Measurements from ENCODE around the gene ZNF500. TPM values are rescaled to one million over a fixed set of nuclear protein-coding genes. Genes with fewer than 3 reads are reported as not detected.

ZNF500 gene
- total and polyA plus RNA-seq, 2 donors (not counting 3 experiments of a cell fraction or from before 2014, with no cell fraction given): 8.6 to 13.5 TPM

DNA sequence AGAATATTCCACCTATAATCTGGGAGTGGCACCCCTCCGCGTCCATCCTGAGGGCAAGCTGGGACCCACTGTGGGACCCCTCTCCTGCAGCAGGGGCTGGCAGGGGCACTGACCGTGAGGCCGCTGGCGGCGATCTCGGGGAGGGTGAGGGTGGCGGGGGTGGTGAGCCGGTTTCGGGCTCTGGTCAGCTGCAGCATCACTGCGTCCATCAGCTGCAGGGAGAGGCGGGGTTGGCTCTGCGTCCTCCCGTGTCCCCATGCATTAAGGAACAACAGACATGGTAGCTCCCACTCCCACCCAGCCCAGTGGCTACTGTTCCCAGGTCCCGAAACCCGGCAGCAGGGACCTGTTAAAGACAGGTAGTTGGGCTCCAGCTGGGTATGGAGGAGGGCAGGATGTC lies 31.5 kb upstream of the ZNF500 start:
- ChIA-PET POLR2A (no interaction called here), CTCF (no interaction called here)
- H3K4me3 ChIP-seq (replicated peaks in 1 of 3; ENCODE audit: insufficient read depth in 1 of 3, low read depth in 1 of 3, low read length in 3 of 3): no peak overlapping the region
- TF ChIP-seq POLR2AphosphoS5 (IDR thresholded peaks at IDR 0.05; ENCODE audit: insufficient read depth, low read depth, low read length) (no peak), FOS (IDR thresholded peaks at IDR 0.05; ENCODE audit: borderline replicate concordance, insufficient read depth, low read length) (no peak), MYC (IDR thresholded peaks at IDR 0.05; ENCODE audit: low read depth, low read length) (no peak), GATA2 (IDR thresholded peaks at IDR 0.05; ENCODE audit: insufficient read depth, insufficient read length, low read depth, low read length) (no peak), POLR2A (IDR thresholded peaks at IDR 0.05; ENCODE audit: low read depth, low read length) (no peak), JUN (IDR thresholded peaks at IDR 0.05; ENCODE audit: borderline replicate concordance, insufficient read depth, insufficient read length, low read depth) (no peak), EZH2 (IDR thresholded peaks at IDR 0.05; ENCODE audit: borderline replicate concordance, low read depth, low read length, severe bottlenecking) (no peak)
- TF ChIP-seq, protein P1, sequence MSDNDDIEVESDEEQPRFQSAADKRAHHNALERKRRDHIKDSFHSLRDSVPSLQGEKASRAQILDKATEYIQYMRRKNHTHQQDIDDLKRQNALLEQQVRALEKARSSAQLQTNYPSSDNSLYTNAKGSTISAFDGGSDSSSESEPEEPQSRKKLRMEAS (IDR thresholded peaks at IDR 0.05; ENCODE audit: insufficient read depth, insufficient read length): no peak
- TF ChIP-seq, protein P2, sequence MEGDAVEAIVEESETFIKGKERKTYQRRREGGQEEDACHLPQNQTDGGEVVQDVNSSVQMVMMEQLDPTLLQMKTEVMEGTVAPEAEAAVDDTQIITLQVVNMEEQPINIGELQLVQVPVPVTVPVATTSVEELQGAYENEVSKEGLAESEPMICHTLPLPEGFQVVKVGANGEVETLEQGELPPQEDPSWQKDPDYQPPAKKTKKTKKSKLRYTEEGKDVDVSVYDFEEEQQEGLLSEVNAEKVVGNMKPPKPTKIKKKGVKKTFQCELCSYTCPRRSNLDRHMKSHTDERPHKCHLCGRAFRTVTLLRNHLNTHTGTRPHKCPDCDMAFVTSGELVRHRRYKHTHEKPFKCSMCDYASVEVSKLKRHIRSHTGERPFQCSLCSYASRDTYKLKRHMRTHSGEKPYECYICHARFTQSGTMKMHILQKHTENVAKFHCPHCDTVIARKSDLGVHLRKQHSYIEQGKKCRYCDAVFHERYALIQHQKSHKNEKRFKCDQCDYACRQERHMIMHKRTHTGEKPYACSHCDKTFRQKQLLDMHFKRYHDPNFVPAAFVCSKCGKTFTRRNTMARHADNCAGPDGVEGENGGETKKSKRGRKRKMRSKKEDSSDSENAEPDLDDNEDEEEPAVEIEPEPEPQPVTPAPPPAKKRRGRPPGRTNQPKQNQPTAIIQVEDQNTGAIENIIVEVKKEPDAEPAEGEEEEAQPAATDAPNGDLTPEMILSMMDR (IDR thresholded peaks at IDR 0.05; ENCODE audit: extremely low read depth in 1 of 2, insufficient read depth in 1 of 2, low read depth in 1 of 2, low read length in 2 of 2): no peak
- H3K79me2 ChIP-seq (ENCODE audit: control insufficient read depth, insufficient read depth, low read length): no peaks in the 10 kb centered on the region
- no peaks in the 10 kb centered on the region for H3K9me3 ChIP-seq (replicated peaks; ENCODE audit: control insufficient read depth, insufficient read depth, low read length)
- dilution Hi-C loops (cut with MboI; ENCODE audit: extremely low pct_ligation_motif_present, low sequenced_read_pairs): no loop called here
- no peak overlapping the region for H3K27ac ChIP-seq (ENCODE audit: insufficient read depth, low read depth, low read length)
- no peaks in the 10 kb centered on the region for H3K27me3 ChIP-seq (ENCODE audit: control insufficient read depth in 2 of 2, insufficient read depth in 2 of 2, low read length in 2 of 2)
- no peaks in the 10 kb centered on the region for H3K9me1 ChIP-seq (replicated peaks; ENCODE audit: control insufficient read depth, extremely low read depth, insufficient read depth, low read length)
- H4K20me1 ChIP-seq (replicated peaks; ENCODE audit: control insufficient read depth, extremely low read depth, insufficient read depth, low read length): no peaks in the 10 kb centered on the region
- H2AFZ ChIP-seq (ENCODE audit: low read depth, low read length): no peak overlapping the region
- DNase-seq (ENCODE audit: low read depth, low spot score) (no peak), FAIRE-seq (no peak)
- H3K36me3 ChIP-seq (ENCODE audit: control insufficient read depth in 2 of 2, extremely low read depth in 1 of 2, insufficient read depth in 2 of 2, low read length in 2 of 2): no peaks in the 10 kb centered on the region
- intact Hi-C loops (cut with micrococcal nuclease): no loop called here
- no peak overlapping the region for H3K4me2 ChIP-seq (ENCODE audit: insufficient read depth, low read length)
- H3K9ac ChIP-seq (replicated peaks; ENCODE audit: extremely low read depth, insufficient read depth, low read length): no peak overlapping the region
- H3K4me1 ChIP-seq (ENCODE audit: control insufficient read depth, extremely low read depth, insufficient read depth, low read length): peaks cover 7% of the 10 kb centered on the region
- no TSS peak for BruUV-seq (replicated peaks)
